Measurements from ENCODE around the gene SHB. TPM values are rescaled to one million over a fixed set of nuclear protein-coding genes. Genes with fewer than 3 reads are reported as not detected.

Gene SHB
- total and polyA plus RNA-seq, 10 donors = 1.2 to 20.5 (median 7.1) TPM

DNA sequence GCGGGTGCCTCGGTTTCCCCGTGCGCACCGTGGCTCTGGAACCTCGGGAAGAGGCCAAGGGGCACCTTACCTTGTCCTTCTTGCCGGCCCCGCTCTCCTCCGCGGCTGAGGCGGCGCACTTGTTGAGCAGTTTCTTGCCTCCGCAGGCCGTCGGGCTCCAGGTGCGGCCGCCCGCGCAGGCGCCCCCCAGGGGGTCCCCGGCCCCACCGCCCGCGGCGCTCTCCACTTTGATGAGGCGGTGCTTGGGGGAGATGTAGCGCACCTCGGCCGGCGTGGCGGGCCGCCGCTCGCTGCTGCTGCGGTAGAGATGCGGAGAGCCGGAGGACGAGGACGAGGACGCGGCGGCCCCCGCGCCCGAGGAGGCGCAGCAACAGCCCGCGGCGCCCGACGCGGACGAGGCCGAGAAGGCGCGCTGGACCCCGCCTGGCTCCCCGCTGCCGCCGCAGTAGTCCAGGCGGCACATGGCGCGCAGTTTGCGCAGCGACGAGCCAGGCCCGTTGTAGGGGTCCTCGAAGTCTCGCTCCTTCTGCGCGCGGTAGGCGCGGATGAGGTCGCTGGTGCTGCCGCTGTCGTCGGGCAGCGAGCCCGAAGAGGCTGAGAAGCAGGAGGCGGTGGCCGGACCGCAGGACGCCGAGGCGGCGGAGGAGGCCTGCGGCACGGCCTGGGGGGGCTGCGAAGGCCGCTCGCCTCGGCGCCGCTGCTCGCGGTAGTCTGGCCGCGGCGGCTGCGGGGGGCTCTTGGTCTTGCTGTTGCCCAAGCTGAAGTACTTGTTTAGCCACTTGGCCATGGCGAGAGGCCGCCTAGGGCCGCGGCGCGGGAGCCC lies 957 bp downstream of the SHB start:
- TF ChIP-seq CTCF (IDR thresholded peaks at IDR 0.05 in 8 of 11, conservative IDR thresholded peaks at IDR 0.05 in 3 of 11) = no peak
- no peak for TF ChIP-seq POLR2A (IDR thresholded peaks at IDR 0.05)
- TF ChIP-seq POLR2AphosphoS5 (IDR thresholded peaks at IDR 0.05) = no peak
- H3K4me1 ChIP-seq = peaks cover 14 to 54% (median 38%) of the 10 kb centered on the region in 6 donors

DNA sequence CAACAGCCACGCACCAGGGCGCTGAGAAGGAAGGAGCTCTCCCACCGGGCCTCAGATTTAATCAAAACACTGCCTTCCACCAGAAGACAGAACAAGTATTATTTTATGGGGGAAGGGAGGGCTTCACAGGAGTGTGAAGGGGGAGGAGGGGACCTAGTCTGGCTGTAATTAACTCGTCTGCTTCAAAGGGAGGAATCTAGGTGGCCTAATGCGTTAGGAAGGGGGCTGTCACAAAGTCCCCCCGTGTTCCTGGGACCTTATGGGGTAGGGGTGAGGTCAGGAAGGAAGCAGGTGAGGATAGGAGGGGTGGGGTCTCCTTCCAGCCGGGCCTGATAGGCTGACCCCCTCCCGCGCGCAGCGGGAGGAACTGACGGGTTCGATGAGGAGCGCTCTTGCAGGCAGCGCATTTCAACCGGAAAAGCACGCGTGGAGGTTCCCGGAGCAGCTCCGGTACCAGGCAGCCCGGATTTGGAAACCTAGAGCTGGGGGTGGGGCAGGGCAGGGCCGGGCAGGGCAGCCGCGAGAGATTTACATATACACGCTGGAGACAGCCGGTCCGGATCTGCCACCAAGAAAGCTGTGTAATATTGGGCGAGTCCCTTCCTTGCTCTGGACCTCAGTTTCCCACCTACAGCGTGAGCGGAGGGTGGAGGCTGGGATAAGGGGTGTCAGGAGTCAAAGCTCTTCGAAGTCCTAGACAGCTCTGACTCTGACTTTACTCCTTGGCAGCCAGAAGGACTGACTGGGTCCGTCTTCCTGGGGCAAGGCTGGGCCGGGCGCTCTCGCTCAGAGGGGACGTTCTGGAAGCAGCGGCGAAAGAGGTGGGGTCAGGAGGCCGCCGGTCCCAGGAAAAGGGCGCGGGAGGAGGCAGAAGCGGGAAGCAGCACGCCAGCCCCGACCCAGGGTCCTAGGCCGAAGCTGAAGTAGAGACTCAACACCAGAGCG lies 1.8 kb downstream of the SHB start:
- peak overlapping the region; percentile 87 to 99 (median 91) for H3K4me3 ChIP-seq
- no peaks in the 10 kb centered on the region for H3K9me3 ChIP-seq
- DNase-seq = peak; percentile 83
- H3K36me3 ChIP-seq = no peaks in the 10 kb centered on the region
- peaks cover 0 to 28% (median 12%) of the 10 kb centered on the region in 7 donors for H3K27me3 ChIP-seq (replicated peaks in 1 of 7)
- 3 to 7% (median 4%) methylated on average over 41 to 47 of the region's 47 CpGs for WGBS, 5 donors
- TF ChIP-seq POLR2A (IDR thresholded peaks at IDR 0.05) = no peak
- peak in 2 of 3 donors; percentile 40 to 48 for TF ChIP-seq POLR2AphosphoS5 (IDR thresholded peaks at IDR 0.05)
- peak overlapping the region in 6 of 8 donors; percentile 26 to 89 (median 81) for H3K27ac ChIP-seq
- intact Hi-C loops (cut with DNase I; ENCODE audit: low total_unique reads) = loop anchor here (5.0 kb wide), 1 partner anchor 155 kb away; no protein-coding TSS in a partner anchor
- H3K4me1 ChIP-seq = peaks cover 14 to 59% (median 39%) of the 10 kb centered on the region in 6 donors

More for the DNA sequence above, 957 bp downstream of the SHB start:
- peak; percentile 86 for DNase-seq
- Histone ChIP-seq H3K9me3 (no peaks in the 10 kb centered on the region), H3K27ac (peak overlapping the region in 7 of 8 donors; percentile 14 to 89 (median 80)), H3K4me3 (peak overlapping the region; percentile 87 to 99 (median 91)), H3K27me3 (replicated peaks in 1 of 7) (peaks cover 0 to 28% (median 12%) of the 10 kb centered on the region in 7 donors), H3K36me3 (no peaks in the 10 kb centered on the region)
- intact Hi-C loops (cut with DNase I; ENCODE audit: low total_unique reads) = loop anchor here (5.0 kb wide), 1 partner anchor 156 kb away; no protein-coding TSS in a partner anchor
- WGBS, 5 donors = 0 to 7% (median 1%) methylated on average over 6 to 107 of the region's 107 CpGs

DNA sequence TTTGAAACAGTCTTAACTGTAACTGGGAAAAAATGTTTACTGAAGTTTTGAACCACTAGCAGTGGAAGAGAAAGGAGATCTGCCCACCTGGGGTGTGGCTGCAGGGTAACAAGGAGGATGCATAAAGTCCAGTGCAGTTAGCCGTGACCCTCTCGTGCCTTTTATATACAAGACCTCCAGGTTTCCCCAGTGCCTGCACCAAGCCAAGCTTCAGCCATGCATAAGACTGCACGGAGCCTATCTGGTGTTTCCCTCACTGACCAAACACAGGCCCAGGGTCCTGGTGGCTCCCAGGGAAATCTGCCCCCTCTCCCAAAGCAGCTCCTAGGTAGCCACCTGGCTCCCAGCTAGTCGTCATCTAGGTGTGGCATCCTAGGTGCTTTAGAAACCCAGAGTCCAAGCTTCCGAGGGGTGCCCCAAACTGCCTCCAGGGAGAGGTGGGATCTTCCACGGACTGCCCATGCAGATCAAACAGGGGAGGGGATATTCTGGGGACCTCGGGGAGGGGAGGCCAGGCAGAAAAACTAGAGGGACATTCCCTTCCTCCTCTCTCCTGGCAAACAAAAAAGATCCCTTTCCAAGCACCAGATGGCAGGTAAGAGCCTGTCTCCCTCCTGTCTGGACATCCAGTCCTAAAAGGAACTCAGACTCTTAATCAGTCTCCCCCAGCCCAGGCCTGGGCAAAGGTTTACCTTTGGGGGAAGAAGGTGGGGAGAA lies 2.7 kb downstream of the SHB start:
- H3K4me1 ChIP-seq = peaks cover 14 to 64% (median 42%) of the 10 kb centered on the region in 6 donors

More for the DNA sequence above, 2.7 kb downstream of the SHB start:
- peak overlapping the region in 5 of 8 donors; percentile 26 to 89 (median 82) for H3K27ac ChIP-seq
- intact Hi-C loops (cut with DNase I; ENCODE audit: low total_unique reads) = loop anchor here (5.0 kb wide), 1 partner anchor 154 kb away; no protein-coding TSS in a partner anchor
- peak overlapping the region in 7 of 8 donors; percentile 3 to 99 (median 92) for H3K4me3 ChIP-seq
- peaks cover 0 to 28% (median 12%) of the 10 kb centered on the region in 7 donors for H3K27me3 ChIP-seq (replicated peaks in 1 of 7)
- no peaks in the 10 kb centered on the region for H3K36me3 ChIP-seq
- TF ChIP-seq CTCF (IDR thresholded peaks at IDR 0.05 in 8 of 11, conservative IDR thresholded peaks at IDR 0.05 in 3 of 11) = no peak
- TF ChIP-seq POLR2AphosphoS5 (IDR thresholded peaks at IDR 0.05) = no peak
- TF ChIP-seq POLR2A (IDR thresholded peaks at IDR 0.05) = no peak
- no peaks in the 10 kb centered on the region for H3K9me3 ChIP-seq
- no peak for DNase-seq
- 74 to 86% (median 83%) methylated on average over 7 of the region's 7 CpGs for WGBS, 5 donors
